Measurements from ENCODE around the gene GRM1.

DNA sequence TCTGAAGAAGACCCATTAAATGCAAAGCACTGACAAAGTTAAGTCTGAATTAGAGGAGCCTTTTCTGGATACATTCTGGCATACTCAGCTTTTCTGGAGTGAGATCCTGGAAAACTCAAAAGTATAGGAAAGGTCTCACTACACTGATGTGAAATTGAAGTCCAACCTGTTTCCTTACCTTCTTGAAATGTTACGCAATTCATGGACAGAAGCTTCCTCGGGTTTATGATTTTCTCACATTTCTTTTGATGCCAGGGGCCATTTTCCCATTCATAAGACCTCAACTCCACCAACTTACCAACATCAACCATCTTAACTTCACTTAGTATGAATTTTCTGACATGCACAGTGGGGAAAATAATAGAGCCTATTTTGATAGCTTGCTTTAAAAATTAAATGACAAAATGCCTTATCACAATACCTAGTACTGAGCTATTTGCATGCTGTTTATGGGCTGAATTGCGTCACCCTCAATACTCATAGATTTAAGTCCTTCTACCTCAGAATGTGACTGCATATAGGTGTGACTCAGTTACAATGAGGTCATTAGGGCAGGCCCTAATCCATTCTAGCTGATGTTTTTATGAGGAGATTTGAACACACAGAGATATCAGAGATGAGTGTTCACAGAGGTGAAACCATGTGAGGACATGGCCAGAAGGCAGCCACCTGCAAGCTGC, 441.4 kb downstream of the GRM1 start:
- TF ChIP-seq CTCF (conservative IDR thresholded peaks at IDR 0.05; ENCODE audit: low read depth in 2 of 2): no peak
- no peak for TF ChIP-seq REST (IDR thresholded peaks at IDR 0.05; ENCODE audit: unreplicated experiment)
- no peak for TF ChIP-seq EZH2phosphoT487 (IDR thresholded peaks at IDR 0.05; ENCODE audit: unreplicated experiment)
- TF ChIP-seq POLR2AphosphoS5 (IDR thresholded peaks at IDR 0.05; ENCODE audit: low read depth): no peak
- no peak for TF ChIP-seq JUNB (IDR thresholded peaks at IDR 0.05; ENCODE audit: unreplicated experiment)
- no peak for TF ChIP-seq STAT1 (IDR thresholded peaks at IDR 0.05; ENCODE audit: unreplicated experiment)
- no peak for TF ChIP-seq EZH2 (IDR thresholded peaks at IDR 0.05; ENCODE audit: low read depth, unreplicated experiment)
- TF ChIP-seq CREB1 (CRISPR knock-in tag; IDR thresholded peaks at IDR 0.05; ENCODE audit: low read depth): no peak
- no peak for TF ChIP-seq ZNF331 (CRISPR knock-in tag; IDR thresholded peaks at IDR 0.05; ENCODE audit: low read depth)
